H1 (cell line): ENCODE data around the gene CSNK2B. TPM values are rescaled to one million over a fixed set of nuclear protein-coding genes. Genes with fewer than 3 reads are reported as not detected.

Experiments
- CTCF ChIA-PET: fragments of 300-600 bp; sonication (Branson Sonifier 250); formaldehyde crosslinking; loops from one replicate; lab custom pipeline; 2021; ENCODE audit not compliant: partially characterized antibody; lab: Charles Lee
- POLR2A ChIA-PET: fragments of 300-600 bp; sonication (Branson Sonifier 250); formaldehyde crosslinking; loops from one replicate; lab custom pipeline; 2021; ENCODE audit warnings: inconsistent platforms; ENCODE audit not compliant: partially characterized antibody; lab: Charles Lee
- DNase-seq, 2 experiments: peaks; one replicate each; pipeline versions ENCODE4 v3.0.0 to v3.0.0-alpha.2; 2010 to 2022; ENCODE audit warnings: low spot score in 2 of 2, low read depth in 1 of 2, mixed read lengths in 1 of 2
- FAIRE-seq: peaks from 2 replicates; lab custom pipeline; 2011; peaks lifted over from hg19 to GRCh38; lab: Jason Lieb, UNC
- H2AFZ ChIP-seq: 2 replicates; pipeline ENCODE4 v1.8.1; 2012; ENCODE audit warnings: low read length, inconsistent platforms
- H2AK5ac ChIP-seq: 2 replicates; pipeline ENCODE4 v1.6.1; 2013; ENCODE audit warnings: low read depth, low read length
- H2BK120ac ChIP-seq: replicated peaks from 2 replicates; pipeline ENCODE3; 2013; ENCODE audit warnings: low read depth, low read length, inconsistent platforms
- H2BK12ac ChIP-seq: 2 replicates; pipeline ENCODE4 v1.6.1; 2013; ENCODE audit warnings: low read depth, low read length
- H2BK15ac ChIP-seq: 2 replicates; pipeline ENCODE4 v1.6.1; 2013; ENCODE audit warnings: low read length
- H2BK20ac ChIP-seq: 2 replicates; pipeline ENCODE4 v1.6.1; 2013; ENCODE audit warnings: low read length
- H2BK5ac ChIP-seq: 2 replicates; pipeline ENCODE4 v1.6.1; 2013; ENCODE audit warnings: low read depth, low read length
- H3K14ac ChIP-seq: 2 replicates; pipeline ENCODE4 v1.6.1; 2013; ENCODE audit warnings: inconsistent platforms; ENCODE audit not compliant: insufficient read length
- H3K18ac ChIP-seq: 2 replicates; pipeline ENCODE4 v1.6.1; 2013; ENCODE audit warnings: low read length; ENCODE audit errors: extremely low read depth
- H3K23ac ChIP-seq: 2 replicates; pipeline ENCODE4 v1.6.1; 2013; ENCODE audit warnings: inconsistent platforms; ENCODE audit not compliant: insufficient read length
- H3K23me2 ChIP-seq: 2 replicates; pipeline ENCODE4 v1.6.1; 2013; ENCODE audit warnings: low read depth, low read length
- H3K27ac ChIP-seq: 2 replicates; pipeline ENCODE4 v1.6.1; 2011; ENCODE audit warnings: low read depth, low read length, inconsistent platforms
- H3K27me3 ChIP-seq, 4 experiments: replicated peaks in 1 of 4; 1 replicate in 1 of 4; 2 replicates in 3 of 4; pipeline versions ENCODE4 v1.6.1 to v1.8.1; 2011 to 2013; ENCODE audit warnings: low read length in 3 of 4, mild to moderate bottlenecking in 3 of 4, inconsistent platforms in 2 of 4, mixed read lengths in 2 of 4, moderate library complexity in 1 of 4; ENCODE audit not compliant: control insufficient read depth in 3 of 4, insufficient read depth in 3 of 4; ENCODE audit errors: extremely low read depth in 1 of 4
- H3K36me3 ChIP-seq, 4 experiments: 2 replicates each; pipeline versions ENCODE4 v1.6.1 to v1.8.1; 2011 to 2013; ENCODE audit warnings: mild to moderate bottlenecking in 4 of 4, low read length in 3 of 4, moderate library complexity in 2 of 4, control low read depth in 1 of 4, inconsistent platforms in 1 of 4; ENCODE audit not compliant: insufficient read depth in 4 of 4, control insufficient read depth in 2 of 4
- H3K4ac ChIP-seq: replicated peaks from 2 replicates; pipeline ENCODE3; 2013; ENCODE audit warnings: low read length, low read depth, mixed read lengths, inconsistent platforms; ENCODE audit not compliant: insufficient read length
- H3K4me1 ChIP-seq, 4 experiments: replicated peaks in 1 of 4; 1 replicate in 1 of 4; 2 replicates in 3 of 4; pipeline versions ENCODE4 v1.6.1 to v1.8.1; 2011 to 2013; ENCODE audit warnings: low read length in 3 of 4, inconsistent platforms in 2 of 4, mixed read lengths in 1 of 4; ENCODE audit not compliant: insufficient read depth in 4 of 4, control insufficient read depth in 3 of 4
- H3K4me2 ChIP-seq, 2 experiments: 2 replicates each; pipeline versions ENCODE4 v1.6.1 to v1.8.1; 2011 to 2013; ENCODE audit warnings: low read depth in 2 of 2, low read length in 2 of 2, control low read depth in 1 of 2, inconsistent platforms in 1 of 2, mild to moderate bottlenecking in 1 of 2; ENCODE audit not compliant: insufficient read depth in 1 of 2
- H3K4me3 ChIP-seq, 4 experiments: fragments of 200-600, 300-600 bp in 1 of 4; sonication (generic), shearing (Covaris generic), sonication (Bioruptor Twin) in 1 of 4; 2 replicates each; pipeline versions ENCODE4 v1.5.1 to v1.8.1; 2011 to 2016; ENCODE audit warnings: low read length in 4 of 4, low read depth in 3 of 4, control low read depth in 2 of 4, inconsistent platforms in 2 of 4, mild to moderate bottlenecking in 2 of 4, mixed read lengths in 1 of 4, moderate library complexity in 1 of 4; ENCODE audit not compliant: insufficient read depth in 2 of 4; ENCODE audit errors: extremely low read depth in 1 of 4
- H3K56ac ChIP-seq: replicated peaks from 2 replicates; pipeline ENCODE3; 2013; ENCODE audit warnings: low read depth, mild to moderate bottlenecking, mixed read lengths, low read length, inconsistent platforms; ENCODE audit not compliant: insufficient read length
- H3K79me1 ChIP-seq: 2 replicates; pipeline ENCODE4 v1.6.1; 2013; ENCODE audit warnings: low read depth, low read length, control low read depth
- H3K79me2 ChIP-seq, 2 experiments: 2 replicates each; pipeline versions ENCODE4 v1.6.1 to v1.8.1; 2012 to 2013; ENCODE audit warnings: low read length in 2 of 2, mild to moderate bottlenecking in 2 of 2, inconsistent platforms in 1 of 2; ENCODE audit not compliant: insufficient read depth in 2 of 2, control insufficient read depth in 1 of 2
- H3K9ac ChIP-seq, 4 experiments: replicated peaks in 1 of 4; 1 replicate in 1 of 4; 2 replicates in 3 of 4; pipeline versions ENCODE4 v1.6.1 to v1.8.1; 2011 to 2013; ENCODE audit warnings: low read depth in 3 of 4, low read length in 3 of 4, control low read depth in 2 of 4, mild to moderate bottlenecking in 2 of 4, moderate library complexity in 2 of 4, inconsistent platforms in 1 of 4; ENCODE audit errors: extremely low read depth in 1 of 4
- H3K9me3 ChIP-seq, 2 experiments: 2 replicates each; pipeline versions ENCODE4 v1.6.1 to v1.8.1; 2012 to 2013; ENCODE audit warnings: mild to moderate bottlenecking in 2 of 2, moderate library complexity in 2 of 2, control low read depth in 1 of 2, inconsistent platforms in 1 of 2, low read depth in 1 of 2, low read length in 1 of 2, mixed read lengths in 1 of 2; ENCODE audit not compliant: insufficient read depth in 2 of 2
- H4K20me1 ChIP-seq, 2 experiments: replicated peaks in 1 of 2; 2 replicates each; pipeline versions ENCODE3 to v1.8.1; 2011 to 2013; ENCODE audit warnings: inconsistent platforms in 2 of 2, low read length in 2 of 2, mild to moderate bottlenecking in 1 of 2; ENCODE audit not compliant: insufficient read depth in 2 of 2, control insufficient read depth in 1 of 2
- H4K5ac ChIP-seq: 2 replicates; pipeline ENCODE4 v1.6.1; 2013; ENCODE audit warnings: low read length, low read depth, mixed read lengths, inconsistent platforms; ENCODE audit not compliant: insufficient read length
- H4K8ac ChIP-seq: 2 replicates; pipeline ENCODE4 v1.8.0; 2013; ENCODE audit warnings: mild to moderate bottlenecking, moderate library complexity, low read length, inconsistent platforms; ENCODE audit not compliant: insufficient read depth; ENCODE audit errors: extremely low read depth
- H4K91ac ChIP-seq: replicated peaks from 2 replicates; pipeline ENCODE3; 2013; ENCODE audit warnings: low read length, mixed read lengths, inconsistent platforms; ENCODE audit not compliant: insufficient read length
- CREB1 ChIP-seq: IDR thresholded peaks from 2 replicates; pipeline ENCODE4 v1.6.1; 2012; ENCODE audit warnings: inconsistent platforms
- CTCF ChIP-seq, 3 experiments: IDR thresholded peaks; 1 replicate in 2 of 3; 2 replicates in 1 of 3; pipeline versions ENCODE4 v1.5.1 to v1.6.1; 2011; ENCODE audit warnings: low read length in 3 of 3, mild to moderate bottlenecking in 3 of 3, inconsistent platforms in 2 of 3, low read depth in 1 of 3, moderate library complexity in 1 of 3; ENCODE audit not compliant: insufficient read depth in 1 of 3; ENCODE audit errors: control extremely low read depth in 1 of 3
- EGR1 ChIP-seq: IDR thresholded peaks from 2 replicates; pipeline ENCODE4 v1.6.1; 2011; ENCODE audit warnings: low read depth, low read length, borderline replicate concordance
- FOSL1 ChIP-seq: IDR thresholded peaks from 2 replicates; pipeline ENCODE4 v1.6.1; 2011; ENCODE audit warnings: mild to moderate bottlenecking, low read depth, low read length, moderate library complexity; ENCODE audit not compliant: insufficient read depth
- HDAC6 ChIP-seq: IDR thresholded peaks from one replicate; pipeline ENCODE4 v1.7.1; 2012; ENCODE audit warnings: low read depth, mild to moderate bottlenecking, inconsistent platforms, low read length, moderate library complexity
- KDM4A ChIP-seq: IDR thresholded peaks from one replicate; pipeline ENCODE4 v1.7.1; 2012; ENCODE audit warnings: low read depth, mild to moderate bottlenecking, moderate library complexity, low read length, inconsistent platforms; ENCODE audit not compliant: severe bottlenecking
- POLR2A ChIP-seq, 2 experiments: IDR thresholded peaks; 1 replicate in 1 of 2; 2 replicates in 1 of 2; pipeline ENCODE4 v1.6.1; 2011; ENCODE audit warnings: low read depth in 2 of 2, low read length in 2 of 2, mild to moderate bottlenecking in 2 of 2; ENCODE audit errors: control extremely low read depth in 1 of 2
- SUZ12 ChIP-seq: fragments of 200-600 bp; sonication (generic); IDR thresholded peaks from 2 replicates; pipeline ENCODE4 v1.6.1; 2012; ENCODE audit warnings: mild to moderate bottlenecking, inconsistent platforms, low read length, moderate library complexity, mixed read lengths
- USF2 ChIP-seq: IDR thresholded peaks from 2 replicates; pipeline ENCODE4 v1.6.1; 2011; ENCODE audit warnings: low read length, improper control_type of control experiment
- WGBS, 2 experiments: shearing (Covaris generic) in 1 of 2; methylation state at CpG; one replicate each; pipeline versions ENCODE4 v1.1.6 to v1.1.7; 2013 to 2015; ENCODE audit warnings: low lambda C conversion rate in 2 of 2, mixed read lengths in 2 of 2, inconsistent platforms in 1 of 2, low coverage in 1 of 2, missing lambda C conversion rate in 1 of 2; ENCODE audit not compliant: insufficient replicate concordance in 2 of 2, insufficient coverage in 1 of 2, insufficient read length in 1 of 2; ENCODE audit errors: extremely low coverage in 1 of 2, missing lambda C conversion rate in 1 of 2; 5-methylcytosine and 5-hydroxymethylcytosine counted together
- polyA plus RNA-seq, 7 experiments: library from polyadenylated mRNA; depleted of rRNA in 3 of 7; stranded (reverse) in 5 of 7; unstranded in 2 of 7; fragments of >200 nt in 5 of 7; fragments of 200-250 nt in 2 of 7; gene quantifications; 1 replicate in 5 of 7; 2 replicates in 1 of 7; 4 replicates in 1 of 7; pipeline versions ENCODE4 v1.2.1 to v1.2.3, GENCODE V29; 2011 to 2013; ENCODE audit warnings: missing spikeins in 2 of 7, mixed read lengths in 2 of 7
- total RNA-seq: library from RNA; stranded (reverse); fragmentation: NEBNext Ultra II Directional; extraction: Animal tissue kit (Norgen Biotek cat#: 25700); gene quantifications from 2 replicates; pipeline ENCODE4 v1.2.1, GENCODE V29; 2021

Gene CSNK2B
- total and polyA plus RNA-seq, 2 of the 8 experiments (the other 6 are each of a cell fraction or from before 2014, with no cell fraction given) = 169 to 208 TPM

GRCh38 chr6:31692886-31693285 is 27.0 kb downstream of the CSNK2B start:
- no peak overlapping the region for H3K4me3 ChIP-seq
- no peaks in the 10 kb centered on the region for H3K9me3 ChIP-seq
- no peaks in the 10 kb centered on the region for H4K20me1 ChIP-seq
- no peak overlapping the region for H4K5ac ChIP-seq
- no peak overlapping the region for H3K18ac ChIP-seq
- peaks cover 0 to 1% (median 0%) of the 10 kb centered on the region in 4 experiments; a peak in 2 of 7 replicates for H3K4me1 ChIP-seq
- peaks cover 6 to 23% (median 17%) of the 10 kb centered on the region in 4 experiments; a peak in 5 of 8 replicates for H3K36me3 ChIP-seq
- no peaks in the 10 kb centered on the region for H3K79me1 ChIP-seq
- no peak overlapping the region for H3K56ac ChIP-seq
- WGBS, 2 experiments = 90% methylated on average over 9 of the region's 9 CpGs; no CpG with 5 or more reads in 1 of the 2 experiments
- POLR2A ChIA-PET = interaction anchor here (0.9 to 6.6 kb wide), 11 partner anchors 9 to 204 kb away, joined by 3 to 33 read pairs (median 4); partner anchors contain the start of genes ABHD16A, ATP6V1G2, BAG6 and EHMT2
- H3K14ac ChIP-seq = no peak overlapping the region
- CTCF ChIA-PET = interaction anchor here (0.6 to 5.8 kb wide), 13 partner anchors 12 to 103 kb away, joined by 3 to 26 read pairs (median 3); partner anchors contain the start of genes GPANK1, LY6G5B, LY6G5C and VARS1
- no peak overlapping the region for H2BK20ac ChIP-seq
- H3K27ac ChIP-seq = peak overlapping the region; percentile 15; the same call in 1 of the 2 replicates
- H2BK5ac ChIP-seq = no peak overlapping the region
- H2AFZ ChIP-seq = no peak overlapping the region
- no peak overlapping the region for H2BK15ac ChIP-seq
- TF ChIP-seq CTCF (IDR thresholded peaks at IDR 0.05; ENCODE audit: control extremely low read depth in 1 of 3, insufficient read depth in 1 of 3, low read depth in 1 of 3, low read length in 3 of 3) (no peak), POLR2A (IDR thresholded peaks at IDR 0.05; ENCODE audit: control extremely low read depth in 1 of 2, low read depth in 2 of 2, low read length in 2 of 2) (no peak), HDAC6 (no peak), EGR1 (no peak), CREB1 (no peak), KDM4A (no peak), SUZ12 (no peak), USF2 (no peak), FOSL1 (no peak)
- TF ChIP-seq, all 59 proteins: peak for 0
- H3K9ac ChIP-seq = no peak overlapping the region
- no peak overlapping the region for H3K4ac ChIP-seq
- no peak overlapping the region for H2AK5ac ChIP-seq
- H3K23ac ChIP-seq = no peak overlapping the region
- DNase-seq (no peak), FAIRE-seq (no peak)
- no peak overlapping the region for H2BK12ac ChIP-seq
- no peaks in the 10 kb centered on the region for H3K79me2 ChIP-seq
- no peak overlapping the region for H4K8ac ChIP-seq
- H3K23me2 ChIP-seq = no peaks in the 10 kb centered on the region
- no peak overlapping the region for H3K4me2 ChIP-seq
- H2BK120ac ChIP-seq = no peak overlapping the region
- no peaks in the 10 kb centered on the region for H3K27me3 ChIP-seq
- no peak overlapping the region for H4K91ac ChIP-seq
